Measurements from ENCODE around the gene RBM45. TPM values are rescaled to one million over a fixed set of nuclear protein-coding genes. Genes with fewer than 3 reads are reported as not detected.

The RBM45 gene
- total RNA-seq, 2 experiments from 2014 or later: 13.2 to 18.1 TPM

- ChIA-PET CTCF (ENCODE audit: unreplicated experiment) (interaction anchor here (0.5 to 0.8 kb wide), 3 partner anchors 15 to 25 kb away, joined by 3 to 4 read pairs (median 4); partner anchors contain the start of gene RBM45), POLR2A (interaction anchor here (2.1 kb wide), 1 partner anchor 16 kb away, joined by 6 read pairs; the partner anchor contains the start of gene RBM45)
- Histone ChIP-seq H3K9me2 (ENCODE audit: insufficient read depth, low read length) (no peaks in the 10 kb centered on the region), H3K4me3 (ENCODE audit: low read depth, low read length, poor library complexity, severe bottlenecking) (no peak overlapping the region), H3K27ac (ENCODE audit: low read depth, low read length, poor library complexity, severe bottlenecking) (no peak overlapping the region), H4K20me1 (ENCODE audit: insufficient read depth, low read length) (no peaks in the 10 kb centered on the region), H3K79me2 (ENCODE audit: insufficient read depth, low read depth, low read length) (no peaks in the 10 kb centered on the region), H3K9me3 (ENCODE audit: low read length) (no peaks in the 10 kb centered on the region), H3K4me1 (ENCODE audit: insufficient read depth, low read length, poor library complexity, severe bottlenecking) (no peaks in the 10 kb centered on the region), H3K36me3 (ENCODE audit: insufficient read depth, low read length) (peaks cover 52% of the 10 kb centered on the region), H3K4me2 (ENCODE audit: low read length) (no peak overlapping the region), H2AFZ (ENCODE audit: low read length) (no peak overlapping the region)
- intact Hi-C loops (cut with micrococcal nuclease; ENCODE audit: unreplicated experiment): no loop called here
- no peak for DNase-seq (ENCODE audit: low spot score)
- BruUV-seq (replicated peaks): no TSS peak
- TF ChIP-seq CTCF (conservative IDR thresholded peaks at IDR 0.05; ENCODE audit: low read length) (no peak), EZH2phosphoT487 (IDR thresholded peaks at IDR 0.05; ENCODE audit: borderline replicate concordance, low read depth, low read length) (no peak)
Measured at GRCh38 chr2:178128836-178129630, 16.8 kb downstream of the RBM45 start.

- DNase-seq (ENCODE audit: low spot score): no peak
- POLR2A ChIA-PET: interaction anchor here (0.8 to 1.1 kb wide), 3 partner anchors 19 to 249 kb away, joined by 3 read pairs; no protein-coding TSS in a partner anchor
- no peak overlapping the region for H3K4me3 ChIP-seq (ENCODE audit: low read depth, low read length, poor library complexity, severe bottlenecking)
Measured at GRCh38 chr2:178136321-178137025, 24.2 kb downstream of the RBM45 start.

More at GRCh38 chr2:178136321-178137025, 24.2 kb downstream of the RBM45 start:
- TF ChIP-seq CTCF (conservative IDR thresholded peaks at IDR 0.05; ENCODE audit: low read length) (no peak), EZH2phosphoT487 (IDR thresholded peaks at IDR 0.05; ENCODE audit: borderline replicate concordance, low read depth, low read length) (no peak)
- H3K4me1 ChIP-seq (ENCODE audit: insufficient read depth, low read length, poor library complexity, severe bottlenecking): no peaks in the 10 kb centered on the region
- no peaks in the 10 kb centered on the region for H3K9me3 ChIP-seq (ENCODE audit: low read length)
- H3K27ac ChIP-seq (ENCODE audit: low read depth, low read length, poor library complexity, severe bottlenecking): no peak overlapping the region
- peaks cover 9% of the 10 kb centered on the region; the same call in 1 of the 2 replicates for H3K36me3 ChIP-seq (ENCODE audit: insufficient read depth, low read length)
- H3K9me2 ChIP-seq (ENCODE audit: insufficient read depth, low read length): no peaks in the 10 kb centered on the region
- H2AFZ ChIP-seq (ENCODE audit: low read length): no peak overlapping the region
- intact Hi-C loops (cut with micrococcal nuclease; ENCODE audit: unreplicated experiment): no loop called here
- no peaks in the 10 kb centered on the region for H3K79me2 ChIP-seq (ENCODE audit: insufficient read depth, low read depth, low read length)
- BruUV-seq (replicated peaks): no TSS peak
- H4K20me1 ChIP-seq (ENCODE audit: insufficient read depth, low read length): no peaks in the 10 kb centered on the region
- H3K4me2 ChIP-seq (ENCODE audit: low read length): no peak overlapping the region
- CTCF ChIA-PET (ENCODE audit: unreplicated experiment): no interaction called here

All from OCI-LY7 (cell line).